Right ventricle myocardium inferior (tissue), 1 donor: ENCODE measurements around the gene GHR. TPM values are rescaled to one million over a fixed set of nuclear protein-coding genes. Genes with fewer than 3 reads are reported as not detected.

ENCODE experiments used
- ATAC-seq: fragments of 200-7000 bp; cut with Tn5 transposase; one replicate; pipeline ENCODE4 v1.9.1; 2020; ENCODE audit warnings: mild to moderate bottlenecking, moderate library complexity
- DNase-seq: peaks from one replicate; pipeline ENCODE4 v3.0.0; 2021; ENCODE audit errors: missing footprints
- intact Hi-C: fragments of 100-400 bp; cut with DNase I; formaldehyde crosslinking; loops from one replicate; pipeline ENCODE4 v1.11.0; 2022
- total RNA-seq: library from RNA; stranded (reverse); fragmentation: NEBNext Ultra II Directional; extraction: Animal tissue kit (Norgen Biotek cat#: 25700); gene quantifications from one replicate; pipeline ENCODE4 v1.2.1, GENCODE V29; 2021
- donor health status: DM: no; HTN: yes; CAD: no; lungs with severe emphysema.

The GHR gene
- total RNA-seq, 1 donor from 2014 or later = 14.7 TPM

GRCh38 chr5:42582723-42583122 is 159.5 kb downstream of the GHR start:
- intact Hi-C loops = loop anchor here (1.0 to 10.0 kb wide), 3 partner anchors 70 to 182 kb away; partner anchors contain the start of gene GHR
- no peak for DNase-seq
- ATAC-seq = no peak

GRCh38 chr5:42583322-42583721 is 160.1 kb downstream of the GHR start:
- ATAC-seq (peak; percentile 70), DNase-seq (peak; percentile 65)
- intact Hi-C loops = loop anchor here (1.0 to 10.0 kb wide), 3 partner anchors 71 to 181 kb away; partner anchors contain the start of gene GHR

GRCh38 chr5:42586625-42587024 is 163.4 kb downstream of the GHR start:
- DNase-seq (peak; percentile 69), ATAC-seq (peak; percentile 72)
- intact Hi-C loops = loop anchor here (10.0 kb wide), 1 partner anchor 178 kb away; no protein-coding TSS in a partner anchor

GRCh38 chr5:42587096-42587723 is 164.0 kb downstream of the GHR start:
- intact Hi-C loops = loop anchor here (10.0 kb wide), 1 partner anchor 178 kb away; no protein-coding TSS in a partner anchor
- ATAC-seq = no peak
- no peak for DNase-seq

- intact Hi-C loops = loop anchor here (5.0 to 10.0 kb wide), 2 partner anchors 67 to 666 kb away; partner anchors contain the start of gene FBXO4
- DNase-seq (no peak), ATAC-seq (peak; percentile 4)
These were observed 167.3 kb downstream of the GHR start for GRCh38 chr5:42590566-42590965.

- ATAC-seq = peak; percentile 87
- intact Hi-C loops = loop anchor here (5.0 to 10.0 kb wide), 2 partner anchors 66 to 666 kb away; partner anchors contain the start of gene FBXO4
These were observed 167.8 kb downstream of the GHR start for GRCh38 chr5:42591015-42591414.

GRCh38 chr5:42592401-42593140 is 169.3 kb downstream of the GHR start:
- ATAC-seq = no peak
- no peak for DNase-seq
- intact Hi-C loops = loop anchor here (5.0 to 10.0 kb wide), 2 partner anchors 65 to 668 kb away; partner anchors contain the start of gene FBXO4

More at GRCh38 chr5:42591015-42591414, 167.8 kb downstream of the GHR start:
- DNase-seq = peak; percentile 80

- DNase-seq (no peak), ATAC-seq (no peak)
- intact Hi-C loops = loop anchor here (5.0 to 10.0 kb wide), 2 partner anchors 64 to 669 kb away; partner anchors contain the start of gene FBXO4
These were observed 170.4 kb downstream of the GHR start for GRCh38 chr5:42593591-42593990.

GRCh38 chr5:42595597-42595996 is 172.4 kb downstream of the GHR start:
- no peak for ATAC-seq

GRCh38 chr5:42596817-42597216 is 173.6 kb downstream of the GHR start:
- intact Hi-C loops = loop anchor here (10.0 kb wide), 1 partner anchor 672 kb away; the partner anchor contains the start of gene FBXO4
- DNase-seq (no peak), ATAC-seq (no peak)

More at GRCh38 chr5:42595597-42595996, 172.4 kb downstream of the GHR start:
- intact Hi-C loops = loop anchor here (10.0 kb wide), 1 partner anchor 671 kb away; the partner anchor contains the start of gene FBXO4
- no peak for DNase-seq

- intact Hi-C loops = loop anchor here (10.0 kb wide), 1 partner anchor 673 kb away; the partner anchor contains the start of gene FBXO4
- ATAC-seq (peak; percentile 94), DNase-seq (no peak)
These were observed 174.2 kb downstream of the GHR start for GRCh38 chr5:42597318-42597937.

- intact Hi-C loops = loop anchor here (10.0 kb wide), 1 partner anchor 674 kb away; the partner anchor contains the start of gene FBXO4
- no peak for DNase-seq
- ATAC-seq = no peak
These were observed 175.1 kb downstream of the GHR start for GRCh38 chr5:42598311-42598710.

- intact Hi-C loops = loop anchor here (10.0 kb wide), 1 partner anchor 674 kb away; the partner anchor contains the start of gene FBXO4
- no peak for ATAC-seq
- DNase-seq = no peak
These were observed 175.9 kb downstream of the GHR start for GRCh38 chr5:42599106-42599505.

- intact Hi-C loops = loop anchor here (5.0 kb wide), 2 partner anchors 52 to 92 kb away; no protein-coding TSS in a partner anchor
- ATAC-seq (no peak), DNase-seq (no peak)
These were observed 177.2 kb downstream of the GHR start for GRCh38 chr5:42600441-42600840.

GRCh38 chr5:42604171-42604711 is 181.0 kb downstream of the GHR start:
- intact Hi-C loops = loop anchor here (5.0 kb wide), 2 partner anchors 48 to 88 kb away; no protein-coding TSS in a partner anchor
- DNase-seq (no peak), ATAC-seq (no peak)

GRCh38 chr5:42605490-42605889 is 182.3 kb downstream of the GHR start:
- ATAC-seq (no peak), DNase-seq (no peak)
- intact Hi-C loops = no loop called here

- intact Hi-C loops = no loop called here
- ATAC-seq (no peak), DNase-seq (no peak)
These were observed 183.2 kb downstream of the GHR start for GRCh38 chr5:42606464-42606869.

- intact Hi-C loops = no loop called here
These were observed 188.2 kb downstream of the GHR start for GRCh38 chr5:42611437-42611836.

More at GRCh38 chr5:42611437-42611836, 188.2 kb downstream of the GHR start:
- DNase-seq (no peak), ATAC-seq (no peak)
